Islet of Langerhans (tissue), 1 donor: ENCODE data around the gene ADAMTS7.
"Not testable (repeated sequence)": the region's sequence is repeated elsewhere in the genome, so short reads cannot be mapped to it uniquely, and the experiment has no call there.

Experiments
- FAIRE-seq: peaks from one replicate; lab custom pipeline; 2011; peaks lifted over from hg19 to GRCh38; lab: Jason Lieb, UNC

The ADAMTS7 gene, protein sequence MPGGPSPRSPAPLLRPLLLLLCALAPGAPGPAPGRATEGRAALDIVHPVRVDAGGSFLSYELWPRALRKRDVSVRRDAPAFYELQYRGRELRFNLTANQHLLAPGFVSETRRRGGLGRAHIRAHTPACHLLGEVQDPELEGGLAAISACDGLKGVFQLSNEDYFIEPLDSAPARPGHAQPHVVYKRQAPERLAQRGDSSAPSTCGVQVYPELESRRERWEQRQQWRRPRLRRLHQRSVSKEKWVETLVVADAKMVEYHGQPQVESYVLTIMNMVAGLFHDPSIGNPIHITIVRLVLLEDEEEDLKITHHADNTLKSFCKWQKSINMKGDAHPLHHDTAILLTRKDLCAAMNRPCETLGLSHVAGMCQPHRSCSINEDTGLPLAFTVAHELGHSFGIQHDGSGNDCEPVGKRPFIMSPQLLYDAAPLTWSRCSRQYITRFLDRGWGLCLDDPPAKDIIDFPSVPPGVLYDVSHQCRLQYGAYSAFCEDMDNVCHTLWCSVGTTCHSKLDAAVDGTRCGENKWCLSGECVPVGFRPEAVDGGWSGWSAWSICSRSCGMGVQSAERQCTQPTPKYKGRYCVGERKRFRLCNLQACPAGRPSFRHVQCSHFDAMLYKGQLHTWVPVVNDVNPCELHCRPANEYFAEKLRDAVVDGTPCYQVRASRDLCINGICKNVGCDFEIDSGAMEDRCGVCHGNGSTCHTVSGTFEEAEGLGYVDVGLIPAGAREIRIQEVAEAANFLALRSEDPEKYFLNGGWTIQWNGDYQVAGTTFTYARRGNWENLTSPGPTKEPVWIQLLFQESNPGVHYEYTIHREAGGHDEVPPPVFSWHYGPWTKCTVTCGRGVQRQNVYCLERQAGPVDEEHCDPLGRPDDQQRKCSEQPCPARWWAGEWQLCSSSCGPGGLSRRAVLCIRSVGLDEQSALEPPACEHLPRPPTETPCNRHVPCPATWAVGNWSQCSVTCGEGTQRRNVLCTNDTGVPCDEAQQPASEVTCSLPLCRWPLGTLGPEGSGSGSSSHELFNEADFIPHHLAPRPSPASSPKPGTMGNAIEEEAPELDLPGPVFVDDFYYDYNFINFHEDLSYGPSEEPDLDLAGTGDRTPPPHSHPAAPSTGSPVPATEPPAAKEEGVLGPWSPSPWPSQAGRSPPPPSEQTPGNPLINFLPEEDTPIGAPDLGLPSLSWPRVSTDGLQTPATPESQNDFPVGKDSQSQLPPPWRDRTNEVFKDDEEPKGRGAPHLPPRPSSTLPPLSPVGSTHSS (N-terminal part only)

DNA sequence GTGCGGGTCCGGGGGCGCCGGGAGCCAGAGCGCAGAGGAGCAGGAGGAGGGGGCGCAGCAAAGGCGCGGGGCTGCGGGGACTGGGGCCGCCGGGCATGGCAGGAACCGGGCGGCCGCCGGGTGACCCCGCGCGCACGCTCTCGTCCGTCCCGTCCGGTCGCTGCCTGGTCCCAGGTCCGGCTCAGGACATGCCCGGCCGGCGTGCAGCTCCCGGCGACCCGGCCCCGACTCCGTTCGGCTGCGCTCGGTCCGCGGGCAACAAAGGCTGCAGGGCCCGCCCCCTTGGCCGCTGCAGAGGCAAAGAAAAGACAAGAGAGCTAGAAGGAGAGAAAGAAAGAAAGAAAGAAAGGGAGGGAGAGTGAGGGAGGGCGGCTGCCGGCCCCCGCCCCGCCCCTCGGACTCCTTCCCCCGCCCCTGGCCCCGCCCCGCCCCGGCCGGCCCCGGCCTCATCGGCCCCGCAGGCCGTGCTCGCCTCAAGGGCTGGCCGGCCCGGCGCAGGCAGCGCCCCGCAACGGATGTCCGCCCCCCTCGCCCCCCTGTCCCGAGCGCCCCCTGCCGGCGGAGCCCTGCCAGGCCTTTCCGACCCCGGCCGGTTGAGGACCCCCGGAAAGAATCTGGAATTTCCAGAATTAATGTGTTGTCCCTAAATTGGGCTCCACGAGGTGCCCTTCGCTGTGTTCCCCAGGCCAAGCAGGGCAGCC lies at the start of gene ADAMTS7:
Gene ADAMTS7 (minus strand): TSS at position 341 of the 701 bp plus-strand sequence. CDS start 244 bp downstream, at position 97.
- FAIRE-seq = no peak

DNA sequence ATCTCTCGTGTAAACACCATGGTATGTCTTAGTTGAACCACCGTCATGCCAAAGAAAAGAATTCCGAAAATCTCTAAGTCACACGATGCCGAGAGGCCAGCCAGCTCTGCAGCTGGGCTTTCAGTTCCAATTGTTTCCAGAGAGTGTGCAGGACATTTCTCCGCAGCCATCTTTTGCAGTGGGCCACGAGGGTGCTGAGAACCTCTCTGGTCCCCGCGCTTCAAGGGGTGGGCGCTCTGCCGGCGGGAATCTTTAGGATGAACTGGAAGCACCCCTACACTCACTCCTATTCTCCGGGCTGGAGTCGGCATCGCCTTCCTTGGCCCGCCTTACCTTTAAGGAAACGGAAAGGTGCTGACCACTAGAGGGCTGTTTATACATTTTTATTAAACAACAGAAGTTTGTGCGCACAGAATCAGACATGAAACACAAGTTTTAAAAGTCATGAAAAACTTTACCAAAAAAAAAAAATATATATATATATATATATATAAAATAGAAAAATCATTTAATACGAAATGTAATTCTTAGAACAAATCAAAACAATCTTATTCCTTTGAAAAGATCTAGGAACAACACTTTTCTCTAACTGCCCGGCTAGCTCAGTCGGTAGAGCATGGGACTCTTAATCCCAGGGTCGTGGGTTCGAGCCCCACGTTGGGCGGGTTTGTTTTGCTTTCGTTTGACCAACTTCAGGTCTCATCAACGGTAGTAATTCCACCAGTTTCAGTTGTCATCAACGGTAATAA lies 48.9 kb upstream of the ADAMTS7 start:
- FAIRE-seq = peak; percentile 93

DNA sequence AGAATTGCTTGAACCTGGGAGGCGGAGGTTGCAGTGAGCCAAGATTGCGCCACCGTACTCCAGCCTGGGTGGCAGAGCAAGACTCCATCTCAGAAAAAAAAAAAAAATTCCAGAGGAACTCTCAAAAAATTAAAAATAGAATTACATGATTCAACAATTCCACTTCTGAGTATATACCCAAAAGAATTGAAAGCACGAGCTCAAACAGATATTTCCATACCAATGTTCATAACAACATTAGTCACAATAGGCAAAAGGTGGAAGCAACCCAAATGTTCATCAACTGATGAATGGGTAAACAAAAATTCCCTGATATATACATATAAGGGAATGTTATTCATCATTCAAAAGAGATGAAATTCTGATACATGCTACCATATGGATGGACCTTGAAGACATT lies 44.5 kb upstream of the ADAMTS7 start:
- FAIRE-seq = no peak

DNA sequence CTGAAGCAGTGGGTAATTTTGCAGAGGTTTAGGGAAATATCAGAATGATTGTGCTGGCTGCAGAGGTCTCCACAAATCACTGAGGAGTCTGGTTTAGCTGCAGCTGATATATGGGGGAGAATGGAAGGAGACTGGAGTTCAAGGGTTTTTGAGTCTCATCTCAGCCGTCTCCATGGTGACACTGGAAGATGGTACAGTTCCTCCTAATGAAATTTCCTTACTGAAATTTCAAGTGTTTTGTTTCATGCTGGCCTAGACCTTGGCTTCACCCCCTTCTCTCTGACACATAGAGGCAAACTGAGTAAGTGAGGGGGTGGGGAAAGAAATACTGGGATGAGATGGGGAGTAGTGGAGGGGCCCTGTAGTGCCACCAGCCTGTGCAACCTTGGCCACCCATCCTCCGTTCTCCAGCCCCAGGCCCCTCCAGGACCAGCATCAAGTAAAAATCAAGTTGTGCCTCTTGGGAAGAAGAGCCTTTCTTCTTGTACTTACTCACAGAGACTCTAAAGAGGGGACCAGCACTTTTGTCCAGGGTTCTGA lies 43.6 kb upstream of the ADAMTS7 start:
- no peak for FAIRE-seq

DNA sequence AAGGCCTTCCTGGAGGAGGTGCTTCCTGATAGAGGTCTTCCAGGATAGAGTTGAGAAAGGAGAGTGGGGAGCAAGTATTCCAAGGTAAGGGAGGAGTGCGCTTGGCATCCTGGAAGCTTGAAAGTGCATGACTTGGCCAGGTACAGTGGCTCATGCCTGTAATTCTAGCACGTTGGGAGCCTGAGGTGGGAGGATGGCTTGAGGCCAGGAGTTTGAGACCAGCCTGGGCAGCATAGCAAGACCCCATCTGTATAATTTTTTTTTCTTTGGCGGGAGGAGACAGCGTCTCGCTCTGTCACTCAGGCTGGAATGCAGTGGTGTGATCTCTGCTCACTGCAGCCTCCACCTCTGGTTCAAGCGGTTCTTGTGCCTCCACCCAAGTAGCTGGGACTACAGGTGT lies 42.2 kb upstream of the ADAMTS7 start:
- FAIRE-seq = no peak

DNA sequence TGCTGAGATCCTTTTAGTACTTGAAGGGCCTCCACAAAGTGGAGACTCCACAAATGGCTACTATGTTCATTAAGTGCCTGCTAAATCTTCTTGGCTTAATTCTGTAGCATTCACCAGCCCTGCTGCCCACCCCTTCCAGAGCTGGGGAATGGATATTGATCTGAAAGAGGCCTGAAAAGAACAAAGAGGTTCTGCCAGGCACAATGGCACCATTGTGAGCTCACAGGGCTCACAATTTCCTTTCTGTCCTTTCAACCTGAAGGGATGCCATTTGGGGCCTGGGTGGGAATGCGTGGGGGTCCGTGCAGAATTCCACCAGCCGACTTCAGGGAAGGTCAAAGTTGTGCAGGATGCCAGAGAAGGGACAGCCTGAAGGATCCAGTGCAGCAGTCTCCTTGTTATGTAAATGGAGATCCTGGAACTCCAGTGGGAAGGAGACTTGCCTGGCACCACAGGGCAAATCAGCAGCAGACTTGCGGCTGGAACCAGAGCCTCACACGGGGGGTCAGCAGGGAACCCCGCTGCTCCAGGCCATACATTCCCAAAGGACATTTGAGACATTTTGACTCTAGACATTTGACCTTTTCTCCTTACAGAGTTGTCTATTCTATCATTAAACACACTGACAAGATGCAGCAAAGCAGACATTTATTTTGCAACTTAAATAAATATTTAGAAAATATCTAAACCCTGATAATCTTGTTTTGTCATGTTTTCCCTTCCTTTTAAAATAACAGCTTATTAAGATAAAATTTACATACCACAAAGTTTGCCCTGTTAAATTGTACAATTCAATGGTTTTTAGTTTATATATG lies 39.9 kb upstream of the ADAMTS7 start:
- no peak for FAIRE-seq

DNA sequence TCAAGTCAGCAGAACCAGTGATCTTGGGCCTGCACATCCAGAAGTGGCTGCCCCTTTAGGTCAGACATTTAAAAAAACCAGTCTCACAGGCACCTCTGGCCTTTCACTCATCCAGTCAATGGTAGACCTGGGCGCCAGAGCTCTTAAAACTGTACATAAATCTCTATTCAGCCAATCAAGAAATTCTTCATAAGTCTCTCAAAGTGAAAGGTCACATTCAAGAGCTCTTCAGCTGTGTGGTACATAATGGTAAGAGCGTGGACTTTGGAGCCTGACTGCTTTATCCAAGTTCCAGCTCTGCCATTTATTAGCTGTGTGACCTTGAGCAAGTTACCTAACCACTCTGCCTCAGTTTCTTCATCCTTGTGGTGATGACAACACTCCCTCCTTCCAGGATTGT lies 39.1 kb upstream of the ADAMTS7 start:
- FAIRE-seq = no peak

DNA sequence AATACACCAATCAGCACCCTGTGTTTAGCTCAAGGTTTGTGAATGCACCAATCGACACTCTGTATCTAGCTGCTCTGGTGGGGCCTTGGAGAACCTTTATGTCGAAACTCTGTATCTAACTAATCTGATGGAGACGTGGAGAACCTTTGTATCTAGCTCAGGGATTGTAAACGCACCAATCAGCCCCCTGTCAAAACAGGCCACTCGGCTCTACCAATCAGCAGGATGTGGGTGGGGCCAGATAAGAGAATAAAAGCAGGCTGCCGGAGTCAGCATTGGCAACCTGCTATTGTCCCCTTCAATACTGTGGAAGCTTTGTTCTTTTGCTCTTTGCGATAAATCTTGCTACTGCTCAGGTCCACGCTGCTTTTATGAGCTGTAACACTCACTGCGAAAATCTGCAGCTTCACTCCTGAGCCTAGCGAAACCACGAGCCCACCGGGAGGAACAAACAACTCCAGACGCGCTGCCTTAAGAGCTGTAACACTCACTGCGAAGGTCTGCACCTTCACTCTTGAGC lies 36.2 kb upstream of the ADAMTS7 start:
- not testable (repeated sequence) for FAIRE-seq

DNA sequence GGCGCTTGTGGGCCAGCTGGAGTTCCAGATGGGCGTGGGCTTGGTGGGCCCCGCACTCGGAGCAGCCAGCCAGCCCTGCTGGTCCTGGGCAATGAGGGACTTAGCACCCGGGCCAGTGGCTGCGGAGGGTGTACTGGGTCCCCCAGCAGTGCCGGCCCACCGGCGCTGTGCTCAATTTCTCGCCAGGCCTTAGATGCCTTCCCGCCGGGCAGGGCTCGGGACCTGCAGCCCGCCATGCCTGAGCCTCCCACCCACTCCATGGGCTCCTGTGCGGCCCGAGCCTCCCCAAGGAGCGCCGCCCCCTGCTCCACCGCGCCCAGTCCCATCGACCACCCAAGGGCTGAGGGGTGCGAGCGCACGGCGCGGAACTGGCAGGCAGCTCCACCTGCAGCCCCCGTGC lies 35.6 kb upstream of the ADAMTS7 start:
- not testable (repeated sequence) for FAIRE-seq

DNA sequence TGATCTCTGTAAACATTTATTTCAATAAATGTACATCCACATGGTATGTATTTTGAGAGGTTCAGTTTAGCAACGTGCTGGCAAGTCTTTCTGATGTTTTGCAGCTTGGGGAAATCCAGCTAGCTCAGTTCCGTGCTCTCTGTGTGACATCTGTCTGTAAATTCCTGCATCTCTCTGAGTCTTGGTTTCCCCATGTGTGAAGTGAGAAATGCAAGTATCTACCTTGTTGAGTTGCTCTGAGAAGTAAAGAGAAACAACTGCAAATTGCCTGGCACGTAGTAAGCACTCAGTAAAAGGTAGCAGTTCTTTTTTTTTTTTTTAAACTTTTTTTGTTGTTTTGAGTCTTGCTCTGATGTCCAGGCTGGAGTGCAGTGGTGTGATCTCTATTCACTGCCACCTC lies 31.3 kb upstream of the ADAMTS7 start:
- FAIRE-seq = no peak

DNA sequence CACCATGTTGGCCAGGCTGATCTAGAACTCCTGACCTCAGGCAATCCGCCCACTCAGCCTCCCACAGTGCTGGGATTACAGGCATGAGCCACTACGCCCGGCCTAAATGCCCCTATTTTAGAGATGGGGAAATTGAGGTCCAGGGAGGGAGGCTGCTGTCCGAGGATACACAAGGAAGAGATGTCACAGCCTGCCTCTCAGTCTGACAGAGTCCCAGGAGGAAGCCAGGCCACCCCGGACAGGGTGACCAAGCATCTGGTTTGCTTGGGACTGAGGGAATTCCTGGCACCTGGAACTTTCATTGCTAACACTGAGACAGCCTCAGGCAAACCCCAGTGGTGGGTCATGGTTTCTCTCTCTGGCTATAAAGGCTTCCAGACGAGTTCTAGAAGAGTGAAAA lies 30.6 kb upstream of the ADAMTS7 start:
- FAIRE-seq = no peak

DNA sequence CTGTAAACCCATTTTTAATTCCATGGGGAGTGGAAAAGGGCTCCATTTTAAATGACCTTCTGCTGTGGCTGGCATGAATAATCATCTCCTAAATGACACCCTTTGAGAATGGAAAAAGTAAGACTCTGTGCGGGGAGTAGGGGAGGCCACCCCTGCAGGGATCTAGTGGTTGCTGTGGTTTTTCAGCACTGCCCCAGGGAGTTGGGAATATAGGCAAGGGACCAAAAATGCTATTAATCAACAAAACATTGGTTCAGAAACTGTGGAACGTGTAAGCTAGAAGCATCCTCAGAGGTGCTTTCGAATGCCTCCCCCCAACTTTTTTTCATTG lies 30.1 kb upstream of the ADAMTS7 start:
- FAIRE-seq = no peak

DNA sequence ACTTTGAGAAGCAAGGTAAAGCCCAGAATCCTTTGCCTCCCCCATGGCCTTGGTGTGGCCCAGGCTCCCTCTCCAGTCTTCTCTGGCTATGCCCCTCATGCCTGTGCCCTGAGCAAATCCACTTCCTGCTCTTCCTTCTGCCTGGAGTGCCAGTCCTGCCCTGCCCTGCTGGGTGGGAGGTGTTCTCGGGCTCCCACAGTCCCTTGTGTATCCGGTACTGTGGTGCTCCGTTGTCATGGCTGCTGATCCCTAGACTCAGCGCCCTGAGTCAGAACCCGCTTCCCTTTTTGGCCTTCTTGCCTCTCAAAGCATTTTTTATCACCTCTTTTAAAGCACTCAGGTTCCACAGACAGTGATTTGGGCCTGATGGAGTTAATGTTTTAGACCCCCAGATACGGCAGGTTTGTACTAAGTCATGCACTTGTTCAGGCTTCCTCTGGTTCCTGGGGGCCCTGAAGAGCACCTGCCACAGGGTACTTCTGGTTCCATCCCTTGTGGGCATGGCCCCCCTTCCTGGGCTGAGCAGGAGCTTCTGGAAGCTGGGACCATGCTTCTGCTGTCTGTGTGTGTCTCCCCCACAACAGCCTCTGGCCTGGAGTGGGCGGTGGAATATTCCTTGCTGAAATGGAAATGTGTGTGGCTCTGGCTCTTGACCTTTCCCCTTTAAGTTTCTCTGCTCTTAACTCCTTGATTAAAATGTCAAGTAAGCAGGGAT lies 29.6 kb upstream of the ADAMTS7 start:
- no peak for FAIRE-seq

DNA sequence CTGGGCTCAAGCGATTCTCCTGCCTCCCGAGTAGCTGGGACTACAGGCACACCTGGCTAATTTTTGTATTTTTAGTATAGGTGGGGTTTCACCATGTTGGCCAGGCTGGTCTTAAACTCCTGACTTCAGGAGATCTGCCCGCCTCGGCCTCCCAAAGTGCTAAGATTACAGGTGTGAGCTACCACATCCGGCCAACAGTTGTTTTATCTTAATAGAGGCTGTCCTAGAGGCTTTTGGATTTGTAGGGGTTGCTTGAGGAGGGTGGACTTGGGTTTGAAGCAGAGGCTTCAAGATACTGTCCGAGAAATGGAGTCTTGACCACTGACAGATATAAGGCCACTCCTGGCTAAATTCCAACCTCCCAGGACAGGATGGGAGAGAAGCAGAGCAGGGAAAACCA lies 27.9 kb upstream of the ADAMTS7 start:
- FAIRE-seq = not testable (repeated sequence)

DNA sequence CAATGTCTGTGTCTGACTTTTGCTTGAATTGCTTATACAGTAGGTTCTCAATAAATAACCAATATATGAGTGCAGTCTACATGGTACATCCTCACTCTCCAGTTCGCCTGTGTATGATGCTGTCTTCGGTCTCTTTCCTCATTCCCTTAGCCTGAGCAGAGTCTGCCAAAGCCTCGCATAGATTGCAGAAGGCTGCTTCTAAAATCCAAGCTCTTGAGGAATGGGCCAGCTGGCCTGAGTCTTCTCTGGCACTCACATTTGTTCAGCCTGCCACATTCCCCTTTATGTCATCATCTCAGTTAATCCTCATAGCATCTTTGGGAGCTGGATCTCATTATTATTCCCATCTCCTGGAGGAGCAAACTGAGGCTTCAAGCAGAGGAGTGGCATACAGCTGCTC lies 27.2 kb upstream of the ADAMTS7 start:
- FAIRE-seq = no peak

DNA sequence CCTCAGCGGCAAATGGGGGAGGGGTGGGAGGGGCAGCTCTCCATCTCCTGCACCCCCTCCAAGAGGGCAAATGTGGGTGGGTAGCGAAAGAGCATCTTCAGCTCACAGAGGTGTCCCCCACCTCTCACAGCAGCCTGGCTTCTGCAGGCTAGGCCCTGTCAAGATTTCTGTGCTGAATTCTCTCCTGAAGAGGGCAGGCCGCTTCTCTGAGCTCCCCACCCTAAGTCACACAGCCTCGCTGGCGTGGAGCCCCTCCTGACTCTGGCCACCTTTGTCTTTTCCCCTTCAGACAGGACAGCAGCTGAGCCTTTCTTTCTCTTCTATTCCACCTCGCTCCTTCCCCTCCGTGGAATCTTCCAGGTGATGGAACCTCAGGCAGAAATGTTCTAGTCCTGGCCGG lies 26.3 kb upstream of the ADAMTS7 start:
- no peak for FAIRE-seq

DNA sequence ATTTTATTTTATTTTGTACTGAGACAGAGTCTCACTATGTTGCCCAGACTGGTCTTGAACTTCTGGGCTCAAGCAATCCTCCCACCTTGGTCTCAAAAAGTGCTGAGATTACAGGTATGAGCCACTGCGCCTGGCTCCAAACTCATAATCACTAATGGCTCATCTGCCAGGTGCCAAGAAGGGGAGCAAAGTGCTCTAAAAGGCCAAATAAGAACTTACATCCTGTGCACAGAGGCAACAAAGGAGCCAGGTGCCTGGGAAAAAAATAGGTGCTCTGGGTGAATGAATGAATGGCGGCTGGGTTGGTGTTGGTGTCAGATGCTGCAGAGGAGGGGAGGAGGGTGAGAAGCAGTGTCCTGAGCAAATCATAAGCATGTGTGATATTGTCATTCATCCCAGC lies 25.9 kb upstream of the ADAMTS7 start:
- no peak for FAIRE-seq

DNA sequence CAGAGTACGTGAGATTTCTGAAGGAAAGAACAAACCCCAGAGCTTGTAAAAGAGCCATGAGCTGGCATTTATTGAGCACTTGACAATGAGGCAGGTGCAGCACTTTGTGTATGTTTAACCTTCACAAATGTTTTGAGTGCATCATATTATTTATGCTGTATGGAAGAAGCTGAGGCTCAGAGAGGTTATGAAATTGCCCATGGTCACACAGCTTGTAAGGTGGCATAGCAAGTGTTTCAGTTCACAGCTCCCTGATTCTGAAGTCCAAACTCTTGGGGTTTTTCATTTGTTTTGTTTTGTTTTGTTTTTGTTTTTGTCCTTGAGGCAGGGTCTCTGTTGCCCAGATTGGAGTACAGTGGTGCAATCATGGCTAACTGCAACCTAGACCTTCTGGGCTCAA lies 25.1 kb upstream of the ADAMTS7 start:
- FAIRE-seq = no peak
